Large intestine (tissue), 3 donors: ENCODE data around the gene UGT2A2. TPM values are rescaled to one million over a fixed set of nuclear protein-coding genes. Genes with fewer than 3 reads are reported as not detected.

Experiments
- DNase-seq, 2 donors: peaks; one replicate each; pipeline versions ENCODE4 v3.0.0 to v3.0.0-alpha.2; 2013
- H3K27ac ChIP-seq: one replicate; pipeline ENCODE4 v1.5.1; 2013; ENCODE audit warnings: low read length
- H3K27me3 ChIP-seq: 2 replicates; pipeline ENCODE4 v1.6.1; 2013; ENCODE audit warnings: low read length; ENCODE audit not compliant: control insufficient read depth, insufficient read depth
- H3K36me3 ChIP-seq: 2 replicates; pipeline ENCODE4 v1.6.1; 2013; ENCODE audit warnings: low read length; ENCODE audit not compliant: control insufficient read depth, insufficient read depth
- H3K4me1 ChIP-seq: one replicate; pipeline ENCODE4 v1.6.1; 2013; ENCODE audit warnings: low read length; ENCODE audit not compliant: control insufficient read depth, insufficient read depth
- H3K4me3 ChIP-seq: one replicate; pipeline ENCODE4 v1.5.1; 2013; ENCODE audit warnings: low read length
- H3K9me3 ChIP-seq: one replicate; pipeline ENCODE4 v1.6.1; 2013; ENCODE audit warnings: mild to moderate bottlenecking, low read depth, low read length, moderate library complexity; ENCODE audit not compliant: control insufficient read depth
- WGBS: methylation state at CpG from one replicate; pipeline ENCODE4 v1.1.5; 2013; ENCODE audit warnings: low lambda C conversion rate; ENCODE audit not compliant: insufficient coverage; 5-methylcytosine and 5-hydroxymethylcytosine counted together
- polyA plus RNA-seq: library from polyadenylated mRNA; unstranded; fragments of 120-200 nt; gene quantifications from one replicate; pipeline ENCODE4 v1.2.1, GENCODE V29; 2013

Gene UGT2A2
- polyA plus RNA-seq, 1 donor = not detected

DNA sequence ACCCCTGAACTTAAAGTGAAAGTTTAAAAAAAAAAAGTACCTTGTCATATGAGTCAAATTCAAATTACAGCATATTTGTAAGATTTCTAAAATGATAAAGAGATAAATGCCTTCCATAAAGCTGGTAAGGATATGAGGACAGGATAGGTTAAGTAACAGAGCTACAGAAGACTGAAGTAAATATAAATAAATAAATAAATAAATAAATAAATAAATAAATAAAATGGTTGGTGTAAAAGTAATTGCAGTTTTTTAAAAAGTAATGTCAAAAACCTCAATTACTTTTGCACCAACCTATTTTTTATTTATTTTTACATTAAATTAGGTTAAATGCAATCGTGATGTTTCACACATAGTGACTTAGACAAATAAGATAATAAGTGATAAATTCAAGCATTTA lies 62.2 kb downstream of the UGT2A2 start:
- no peaks in the 10 kb centered on the region for H3K27me3 ChIP-seq
- H3K4me1 ChIP-seq = no peaks in the 10 kb centered on the region
- no peaks in the 10 kb centered on the region for H3K36me3 ChIP-seq
- WGBS = 100% methylated on average over 1 of the region's 1 CpG
- no peak overlapping the region for H3K27ac ChIP-seq
- no peak for DNase-seq
- peaks cover 6% of the 10 kb centered on the region for H3K9me3 ChIP-seq
- no peak overlapping the region for H3K4me3 ChIP-seq

GRCh38 chr4:69576251-69576877 lies 63.1 kb downstream of the UGT2A2 start:
- no CpG with 5 or more reads among the region's 24 CpGs for WGBS
- H3K4me1 ChIP-seq = no peaks in the 10 kb centered on the region
- peaks cover 6% of the 10 kb centered on the region for H3K9me3 ChIP-seq
- no peaks in the 10 kb centered on the region for H3K27me3 ChIP-seq
- H3K27ac ChIP-seq = no peak overlapping the region
- DNase-seq = no peak
- H3K4me3 ChIP-seq = no peak overlapping the region
- H3K36me3 ChIP-seq = no peaks in the 10 kb centered on the region

DNA sequence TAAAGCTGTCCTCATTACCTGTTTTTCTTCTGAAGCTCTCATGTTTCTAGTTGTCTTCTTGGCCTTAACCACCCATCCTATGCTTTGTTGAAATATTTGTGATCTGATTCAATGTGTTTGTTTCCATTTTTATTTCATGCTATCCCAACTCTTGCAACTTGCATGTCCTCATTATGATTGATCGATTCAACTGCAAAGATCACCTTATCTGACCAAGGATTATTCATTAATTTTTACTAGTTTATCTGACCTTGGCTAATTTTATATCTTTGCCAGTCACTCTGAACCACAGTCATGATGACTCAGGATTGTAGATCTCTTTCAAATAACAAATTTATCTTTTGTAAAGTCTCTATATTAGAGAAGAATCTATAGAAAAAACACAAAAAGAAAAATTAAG lies 70.7 kb downstream of the UGT2A2 start:
- no peaks in the 10 kb centered on the region for H3K27me3 ChIP-seq
- no peak for DNase-seq
- WGBS = no CpG with 5 or more reads among the region's 1 CpG
- no peak overlapping the region for H3K4me3 ChIP-seq
- H3K27ac ChIP-seq = no peak overlapping the region
- no peaks in the 10 kb centered on the region for H3K36me3 ChIP-seq
- no peaks in the 10 kb centered on the region for H3K4me1 ChIP-seq
- H3K9me3 ChIP-seq = no peaks in the 10 kb centered on the region

DNA sequence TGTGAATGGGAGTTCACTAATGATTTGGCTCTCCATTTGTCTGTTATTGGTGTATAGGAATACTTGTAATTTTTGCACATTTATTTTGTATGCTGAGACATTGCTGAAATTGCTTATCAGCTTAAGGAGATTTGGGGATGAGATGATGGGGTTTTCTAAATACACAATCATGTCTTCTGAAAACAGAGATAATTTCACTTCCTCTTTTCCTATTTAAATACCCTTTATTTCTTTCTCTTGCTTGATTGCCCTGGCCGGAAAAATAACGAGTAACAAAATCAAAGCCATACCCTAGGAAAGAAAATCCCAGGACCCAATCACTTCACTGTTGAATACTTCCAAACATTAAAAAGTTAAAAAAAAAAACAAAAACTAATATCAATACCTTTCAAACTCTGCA lies 76.0 kb downstream of the UGT2A2 start:
- no peaks in the 10 kb centered on the region for H3K9me3 ChIP-seq
- H3K27me3 ChIP-seq = no peaks in the 10 kb centered on the region
- no peaks in the 10 kb centered on the region for H3K36me3 ChIP-seq
- H3K4me3 ChIP-seq = no peak overlapping the region
- WGBS = 93% methylated on average over 2 of the region's 2 CpGs
- H3K27ac ChIP-seq = no peak overlapping the region
- DNase-seq = no peak
- no peaks in the 10 kb centered on the region for H3K4me1 ChIP-seq

- DNase-seq = no peak
- H3K4me3 ChIP-seq = no peak overlapping the region
- no peaks in the 10 kb centered on the region for H3K27me3 ChIP-seq
- no peaks in the 10 kb centered on the region for H3K9me3 ChIP-seq
- H3K36me3 ChIP-seq = no peaks in the 10 kb centered on the region
- H3K27ac ChIP-seq = no peak overlapping the region
- no peaks in the 10 kb centered on the region for H3K4me1 ChIP-seq
- no CpG with 5 or more reads among the region's 2 CpGs for WGBS
Measured at GRCh38 chr4:69549651-69550050, 89.8 kb downstream of the UGT2A2 start.

- Histone ChIP-seq H3K4me3 (no peak overlapping the region), H3K27me3 (no peaks in the 10 kb centered on the region), H3K27ac (no peak overlapping the region), H3K9me3 (no peaks in the 10 kb centered on the region), H3K36me3 (no peaks in the 10 kb centered on the region), H3K4me1 (no peaks in the 10 kb centered on the region)
- no peak for DNase-seq
- 67% methylated on average over 3 of the region's 6 CpGs for WGBS
Measured at GRCh38 chr4:69546134-69546765, 93.2 kb downstream of the UGT2A2 start.

Other genes starting within 250 kb of the UGT2A2 start
- gene UGT2B4, start 143.7 kb downstream of the UGT2A2 start, polyA plus RNA-seq = 0.57 TPM
- gene UGT2A1, start 13.6 kb upstream of the UGT2A2 start, polyA plus RNA-seq = 0.04 TPM
- 118 TPM for gene SULT1B1, start 121.0 kb upstream of the UGT2A2 start, polyA plus RNA-seq
- 134 TPM for gene SULT1E1, start 220.5 kb upstream of the UGT2A2 start, polyA plus RNA-seq